ENCODE results near the gene HIPK2. TPM values are rescaled to one million over a fixed set of nuclear protein-coding genes. Genes with fewer than 3 reads are reported as not detected.

HIPK2 gene
- total RNA-seq, result 18.8 and 22.6 TPM in 2 replicates

GRCh38 chr7:139777948-139778841 is at the start of gene HIPK2:
Gene HIPK2 (minus strand): TSS chr7:139777998. CDS start chr7:139777623, 375 bp downstream.

GRCh38 chr7:139523199-139523941 is 254.4 kb downstream of the HIPK2 start, which contains the start of gene CLEC2L:
Gene CLEC2L (plus strand): TSS chr7:139523685. CDS start chr7:139523928, 243 bp downstream.

Other genes with a start within 250 kb of the HIPK2 start
- gene TBXAS1, start 51.3 kb upstream of the HIPK2 start, total RNA-seq, result 0.66 and 1.0 TPM in 2 replicates